Articular chondrocyte of knee joint (primary cell): ENCODE data around the gene SEMA3B. TPM values are rescaled to one million over a fixed set of nuclear protein-coding genes. Genes with fewer than 3 reads are reported as not detected.

Experiments
- small RNA-seq: library from RNA; depleted of rRNA; stranded (forward); fragments of <200 nt; gene quantifications from one replicate; pipeline ENCODE3, GENCODE V24; 2012
- total RNA-seq: library from RNA; depleted of rRNA; stranded (reverse); fragments of >200 nt; gene quantifications from 2 replicates; pipeline ENCODE4 v1.2.3, GENCODE V29; 2012

Gene SEMA3B
- total RNA-seq: 16.5 and 24.4 TPM in 2 replicates

DNA sequence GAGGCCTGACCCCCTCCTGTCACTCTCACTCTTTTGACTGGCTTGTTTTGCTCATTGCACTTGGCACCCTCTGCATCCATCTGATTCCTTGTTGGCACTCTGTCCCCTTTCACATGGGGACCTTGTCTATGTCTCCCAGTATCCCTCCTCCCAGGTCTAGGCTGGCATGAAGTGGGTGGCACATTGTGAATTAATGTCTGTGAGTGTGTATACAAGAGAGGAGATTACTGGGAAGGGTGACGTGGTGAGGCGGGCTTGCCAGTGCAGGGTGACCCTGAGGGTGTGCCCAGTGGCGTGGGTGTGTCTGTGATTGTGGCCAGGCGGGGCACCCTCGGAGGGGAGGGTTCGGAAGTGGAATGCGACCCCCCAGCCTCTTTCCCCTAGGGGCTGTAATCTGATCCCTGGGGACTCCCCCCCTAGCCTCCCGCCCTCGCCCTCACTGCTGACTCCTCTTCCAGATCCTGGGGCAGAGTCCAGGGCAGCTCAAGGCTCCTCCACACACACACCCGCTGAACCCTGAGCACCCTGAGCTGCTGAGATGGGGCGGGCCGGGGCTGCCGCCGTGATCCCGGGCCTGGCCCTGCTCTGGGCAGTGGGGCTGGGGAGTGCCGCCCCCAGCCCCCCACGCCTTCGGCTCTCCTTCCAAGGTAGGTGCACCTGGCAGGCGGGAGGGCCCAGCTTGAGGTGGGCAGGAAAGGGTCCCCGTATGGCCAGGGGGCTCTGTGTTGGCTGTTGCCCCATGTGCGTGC, at the start of gene SEMA3B:
Gene SEMA3B, plus strand, starts transcription at position 445 of the 749 bp plus-strand sequence. Its CDS starts 94 bp downstream, at position 539.

DNA sequence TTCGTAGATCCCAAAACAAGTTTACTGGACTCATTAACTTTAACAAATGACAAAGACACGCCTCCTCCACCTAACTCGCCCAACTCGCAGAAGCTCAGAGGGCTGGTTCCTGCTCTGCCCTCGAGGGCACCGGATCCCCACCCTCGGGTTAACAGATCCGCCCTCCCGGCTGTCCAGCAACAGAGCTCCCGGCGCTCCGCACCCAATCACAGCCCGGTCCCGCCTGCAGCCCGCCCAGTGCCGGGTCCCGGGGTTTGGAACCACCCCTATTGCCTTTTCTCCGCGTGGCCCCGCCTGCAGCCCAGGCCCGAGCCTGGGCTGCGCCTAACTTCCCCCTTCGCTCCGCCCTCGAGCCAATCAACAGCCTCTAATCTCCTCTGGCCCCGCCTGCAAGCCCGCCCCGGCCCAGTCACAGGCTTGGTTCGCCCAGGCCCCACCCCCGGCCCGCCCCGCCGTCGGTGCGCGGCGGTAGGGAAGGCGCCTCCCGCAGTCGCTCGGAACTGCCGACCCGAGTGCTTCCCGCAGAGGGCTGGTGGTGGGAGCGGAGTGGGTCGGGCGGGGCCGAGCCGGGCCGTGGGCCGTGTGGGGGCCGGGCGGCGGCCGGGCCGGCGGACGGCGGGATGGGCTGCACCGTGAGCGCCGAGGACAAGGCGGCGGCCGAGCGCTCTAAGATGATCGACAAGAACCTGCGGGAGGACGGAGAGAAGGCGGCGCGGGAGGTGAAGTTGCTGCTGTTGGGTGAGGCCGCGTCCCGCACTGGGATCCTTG, 33.0 kb upstream of the SEMA3B start, which contains the start of gene GNAI2:
Gene GNAI2, plus strand, starts transcription at position 489 of the 768 bp plus-strand sequence. Its CDS starts 132 bp downstream, at position 621.

DNA sequence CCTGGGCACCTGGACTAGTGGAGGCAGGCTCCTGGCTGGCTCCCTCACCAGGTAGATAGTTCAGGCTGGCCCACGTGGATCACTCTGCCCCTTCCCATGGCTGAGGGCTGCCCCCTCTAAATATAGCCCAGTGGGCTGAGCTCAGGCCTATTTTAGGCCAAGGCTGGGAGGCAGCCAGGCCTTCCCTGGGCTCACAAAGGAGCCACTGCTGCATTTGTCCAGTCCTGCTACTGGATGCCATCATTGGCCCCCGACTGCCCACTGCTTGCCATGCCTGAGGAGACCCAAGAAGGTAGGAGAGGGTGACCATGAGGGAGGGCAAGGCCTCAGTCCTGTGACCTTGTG, 9.9 kb downstream of the SEMA3B start, which contains the start of gene LSMEM2:
Gene LSMEM2, plus strand, starts transcription at position 208 of the 345 bp plus-strand sequence. Its CDS starts 27 bp downstream, at position 235.

DNA sequence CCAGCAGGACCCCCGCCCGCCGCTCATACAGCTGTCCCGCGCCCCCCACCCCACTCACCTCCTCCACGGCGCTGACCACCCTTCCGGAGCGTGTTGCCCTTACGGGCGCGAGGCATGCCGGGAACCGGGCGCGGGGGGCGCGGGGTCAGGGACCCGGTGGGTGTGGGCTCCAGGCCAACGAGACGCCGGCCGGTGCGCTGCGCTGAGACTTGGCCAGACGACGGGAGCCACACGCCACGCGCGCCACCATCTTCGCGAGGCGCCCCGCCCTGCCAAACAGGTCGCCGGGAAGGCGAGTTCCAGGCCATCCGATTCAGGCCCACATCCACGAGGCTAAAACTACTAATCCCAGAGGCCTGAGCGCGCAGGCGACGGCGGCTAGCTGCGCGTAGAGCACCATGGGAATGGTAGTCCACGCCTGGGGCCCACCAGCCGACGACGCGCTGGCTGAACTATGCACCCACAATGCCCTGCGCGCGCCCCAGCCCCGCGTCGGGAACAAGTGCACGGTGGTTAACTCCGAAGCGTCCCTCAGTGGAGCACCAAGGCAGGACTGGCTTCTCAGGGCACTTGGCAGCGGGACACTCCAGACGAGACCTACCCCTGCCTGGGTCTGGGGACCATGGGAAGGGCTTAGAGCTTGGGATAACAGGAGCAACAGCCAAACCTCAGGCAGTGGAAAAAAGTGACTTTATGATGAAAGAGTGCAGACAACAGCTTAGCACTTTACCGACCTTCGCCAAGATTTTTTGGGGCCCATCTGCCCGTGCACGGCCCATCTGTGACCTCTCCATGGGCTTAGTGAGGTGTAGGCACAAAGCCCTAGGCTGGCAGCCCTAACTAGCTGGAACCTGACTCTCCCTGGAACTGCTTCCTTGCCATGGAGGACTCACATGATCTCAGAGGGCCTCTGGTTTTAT, 23.5 kb downstream of the SEMA3B start, which contains the start of gene IFRD2:
Gene IFRD2, minus strand, starts transcription at position 271 of the 920 bp plus-strand sequence. Its CDS starts 155 bp downstream, at position 116.

DNA sequence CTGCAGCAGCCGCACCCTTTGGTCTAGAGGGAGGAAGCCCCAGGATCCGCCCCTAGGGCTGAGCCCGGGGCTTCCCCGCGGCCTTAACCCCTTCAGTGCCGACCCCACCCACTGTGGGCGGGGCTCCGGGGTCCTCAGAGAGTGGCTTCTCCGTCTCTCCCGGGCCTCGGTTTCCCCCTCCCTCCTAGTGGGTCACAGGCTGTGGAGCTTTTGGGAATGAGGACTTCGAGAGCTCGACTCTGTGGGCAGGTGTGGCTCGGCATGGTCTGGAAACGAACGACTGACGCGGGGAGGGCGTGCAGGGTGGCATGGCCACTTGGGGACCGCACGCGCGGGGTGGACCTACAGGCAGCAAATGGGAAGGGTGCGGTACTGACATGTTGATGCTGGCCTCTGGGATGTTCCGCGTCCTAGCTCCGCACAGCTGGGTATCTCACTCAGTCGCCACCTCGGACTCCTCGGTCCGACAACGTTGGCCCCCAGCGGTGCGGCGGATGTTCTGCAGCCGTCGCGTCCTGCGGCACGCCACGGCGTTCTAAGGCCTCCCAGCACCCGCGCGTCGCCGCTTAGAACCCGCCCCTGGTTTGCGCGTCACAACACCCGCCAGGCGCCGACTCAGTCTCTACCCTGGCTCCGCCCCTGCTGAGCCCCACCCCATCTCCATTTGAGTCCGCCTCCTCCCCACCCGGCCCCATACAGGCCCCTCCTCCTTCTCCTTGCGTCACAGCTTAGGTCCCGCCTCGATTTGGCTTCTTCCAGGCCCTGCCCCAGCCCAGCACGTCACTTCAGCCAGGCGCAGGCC, 30.1 kb downstream of the SEMA3B start, which contains the start of the genes HYAL3 and NAA80:
Gene HYAL3, minus strand, starts transcription at position 570 of the 802 bp plus-strand sequence. CDS start 3,803 bp downstream, outside the sequence.
Gene NAA80, minus strand, starts transcription at position 570 of the 802 bp plus-strand sequence. CDS start 1,942 bp downstream, outside the sequence.

DNA sequence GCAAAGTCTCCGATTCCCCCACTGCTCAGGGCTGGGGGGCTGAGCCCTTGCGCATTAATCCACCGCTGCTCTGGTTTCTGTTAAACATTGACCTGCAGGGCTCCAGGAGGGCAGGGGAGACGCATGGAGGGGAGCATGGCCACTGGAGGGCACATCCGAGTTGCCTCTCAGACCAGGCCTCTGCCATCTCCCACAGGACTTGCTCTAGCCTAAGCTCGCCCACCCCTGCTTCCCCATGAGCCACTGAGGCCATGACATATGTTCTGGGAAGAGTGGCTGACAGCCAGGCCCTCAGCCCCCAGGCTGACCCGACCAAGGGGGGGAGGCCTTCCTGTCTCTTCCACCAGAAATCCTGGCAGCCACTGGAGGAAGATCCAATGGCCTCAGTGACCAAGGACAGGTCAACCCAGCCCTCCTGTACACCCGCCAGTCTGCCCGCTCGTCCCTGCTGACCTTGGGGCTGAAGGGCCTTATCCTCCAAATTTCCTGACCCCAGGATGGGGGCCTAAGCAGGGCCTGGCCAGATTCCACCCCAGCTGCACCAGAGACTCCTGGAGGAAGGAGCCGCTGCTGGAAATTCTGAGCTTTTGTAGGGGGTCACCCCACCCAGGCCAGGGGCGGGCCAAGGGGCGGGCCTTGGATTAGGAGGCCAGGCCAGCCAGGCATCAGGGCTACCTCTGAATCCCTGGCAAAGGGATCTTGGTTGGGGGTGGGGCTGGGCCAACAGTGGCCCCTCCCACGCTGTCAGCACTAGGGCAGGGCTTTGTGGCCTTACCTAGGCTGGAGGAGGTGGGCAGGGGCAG, 34.3 kb downstream of the SEMA3B start, which contains the start of gene HYAL1:
Gene HYAL1, minus strand, starts transcription at position 562 of the 803 bp plus-strand sequence. CDS start 618 bp downstream, outside the sequence.

DNA sequence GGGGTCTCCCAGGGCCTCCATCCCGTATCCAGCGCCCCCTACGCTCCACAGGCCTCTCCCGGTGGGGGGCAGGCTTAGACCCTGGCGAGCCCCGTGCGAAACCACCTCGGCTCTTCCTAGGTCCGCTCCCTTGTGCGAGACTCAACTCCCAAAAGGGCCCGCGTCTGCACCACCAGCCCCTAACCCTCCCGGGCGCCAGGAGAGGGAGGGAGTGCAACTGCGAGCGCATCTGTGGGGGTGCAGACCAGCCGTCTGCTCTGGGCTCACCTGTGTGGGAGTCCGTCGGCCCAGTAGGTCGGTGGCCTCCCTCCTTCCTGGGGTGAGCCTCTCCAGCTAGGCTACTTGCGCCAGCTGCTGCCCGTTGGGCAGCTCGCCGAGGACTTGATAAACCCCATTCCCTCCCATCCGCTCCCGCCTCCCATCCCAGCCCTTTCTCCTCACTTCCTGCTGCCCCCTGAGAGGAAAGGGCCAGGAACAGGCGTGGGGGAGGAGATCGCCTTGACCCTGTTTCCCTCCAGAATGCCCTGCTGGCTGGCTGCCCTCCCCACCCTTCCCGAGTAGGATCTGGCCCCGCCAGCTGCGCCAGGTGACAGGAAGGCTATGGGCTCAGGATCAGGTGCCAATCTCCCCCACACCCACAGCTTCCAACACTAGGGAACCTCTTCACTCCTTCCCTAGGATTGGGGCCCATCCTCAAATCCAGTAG, 53.6 kb downstream of the SEMA3B start, which contains the start of gene HYAL2:
Gene HYAL2, minus strand, starts transcription at position 360 of the 706 bp plus-strand sequence. CDS start 2,256 bp downstream, outside the sequence.

Small RNA genes within 50 kb of the gene (small RNA-seq; reads per million reads assigned to genes)
- not detected for gene MIR5787

Other genes with a start within 250 kb of the SEMA3B start
- 160 TPM in 2 replicates for gene RBM5, start 180.2 kb upstream of the SEMA3B start, total RNA-seq
- 9.5 and 14.2 TPM in 2 replicates for gene SEMA3F, start 113.8 kb upstream of the SEMA3B start, total RNA-seq
- not detected in 2 replicates for gene GNAT1, start 77.5 kb upstream of the SEMA3B start, total RNA-seq
- gene SLC38A3, start 63.9 kb upstream of the SEMA3B start, total RNA-seq: 0.11 and 0.39 TPM in 2 replicates
- 211 and 281 TPM in 2 replicates for gene GNAI2, start 32.9 kb upstream of the SEMA3B start, total RNA-seq
- gene LSMEM2, start 9.9 kb downstream of the SEMA3B start, total RNA-seq: 0.13 and 0.22 TPM in 2 replicates
- 41.7 and 52.7 TPM in 2 replicates for gene IFRD2, start 23.3 kb downstream of the SEMA3B start, total RNA-seq
- 1.8 and 3.3 TPM in 2 replicates for gene HYAL3, start 30.3 kb downstream of the SEMA3B start, total RNA-seq
- gene NAA80, start 30.3 kb downstream of the SEMA3B start, total RNA-seq: 4.3 and 5.6 TPM in 2 replicates
- gene HYAL1, start 34.4 kb downstream of the SEMA3B start, total RNA-seq: 14.5 and 15.5 TPM in 2 replicates
- 25.9 and 27.8 TPM in 2 replicates for gene HYAL2, start 53.6 kb downstream of the SEMA3B start, total RNA-seq
- gene TUSC2, start 59.1 kb downstream of the SEMA3B start, total RNA-seq: 11.1 and 14.5 TPM in 2 replicates
- 19.1 and 21.7 TPM in 2 replicates for gene RASSF1, start 71.7 kb downstream of the SEMA3B start, total RNA-seq
- gene ZMYND10, start 76.6 kb downstream of the SEMA3B start, total RNA-seq: 2.0 and 4.2 TPM in 2 replicates
- gene NPRL2, start 81.6 kb downstream of the SEMA3B start, total RNA-seq: 15.8 and 17.5 TPM in 2 replicates
- gene CYB561D2, start 81.7 kb downstream of the SEMA3B start, total RNA-seq: 17.8 and 18.3 TPM in 2 replicates
- gene TMEM115, start 90.4 kb downstream of the SEMA3B start, total RNA-seq: 40.9 and 47.1 TPM in 2 replicates
- gene CACNA2D2, start 234.5 kb downstream of the SEMA3B start, total RNA-seq: 0.22 TPM in 1 of 2 replicates, not detected in the other